ENCODE measurements around the gene SLC44A3.

- TF ChIP-seq ZNF157 (tag by site-specific recombination; IDR thresholded peaks at IDR 0.05) = no peak
- TF ChIP-seq CTCF (tag by site-specific recombination; IDR thresholded peaks at IDR 0.05) = no peak
Observed at GRCh38 chr1:94901841-94902240, 81.7 kb downstream of the SLC44A3 start.
